NCI-H1694 (cell line): Measurements from ENCODE around the gene RFLNA.

Source experiments
- DNase-seq: peaks from one replicate; lab custom pipeline; 2025; lab: John Stamatoyannopoulos, UW

Gene RFLNA

GRCh38 chr12:124338876-124339603 lies 44.1 kb downstream of the RFLNA start:
- no peak for DNase-seq

DNA sequence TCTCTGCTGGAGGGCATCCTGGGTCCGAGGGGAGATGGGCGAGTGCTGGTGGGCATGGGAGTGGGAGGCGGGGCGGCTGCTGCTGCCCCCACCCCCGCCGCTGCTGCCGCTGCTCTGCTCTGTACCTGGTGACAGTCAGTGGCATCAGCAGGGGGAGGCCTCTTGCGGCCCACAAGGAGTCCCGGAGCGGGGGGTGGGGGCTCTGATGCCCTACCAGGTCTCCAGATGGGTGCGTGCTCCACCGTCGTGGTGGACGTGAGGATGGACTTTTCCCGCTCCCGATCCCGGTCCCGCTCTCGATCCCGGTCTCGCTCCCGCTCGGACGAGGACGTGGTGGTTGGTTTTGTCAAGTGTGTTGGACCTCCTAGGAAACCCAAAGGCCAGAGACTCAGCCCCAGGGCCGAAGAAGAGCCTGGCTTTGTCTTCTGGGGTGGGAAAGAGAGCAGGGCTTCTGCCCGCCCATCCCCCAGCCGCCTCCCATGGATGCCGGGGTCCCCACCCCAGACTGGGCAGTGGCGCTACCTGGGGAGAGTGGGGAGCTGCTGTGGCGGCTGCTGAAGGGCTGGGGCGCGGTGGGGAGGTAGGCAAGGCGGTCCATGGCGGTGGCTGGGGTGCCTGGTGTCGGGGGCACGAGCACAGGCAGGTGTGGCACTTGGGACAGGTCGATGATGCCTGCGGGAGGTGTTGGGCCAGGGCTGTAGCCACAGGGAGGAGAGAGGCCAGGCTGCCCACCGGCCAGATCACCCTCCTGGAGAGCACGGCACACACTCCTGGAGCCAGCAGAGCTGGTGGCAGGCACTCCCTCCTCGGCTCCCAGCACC lies 45.4 kb downstream of the RFLNA start:
- no peak for DNase-seq

- DNase-seq, result no peak
These were observed 46.8 kb downstream of the RFLNA start for GRCh38 chr12:124341645-124342069.

DNA sequence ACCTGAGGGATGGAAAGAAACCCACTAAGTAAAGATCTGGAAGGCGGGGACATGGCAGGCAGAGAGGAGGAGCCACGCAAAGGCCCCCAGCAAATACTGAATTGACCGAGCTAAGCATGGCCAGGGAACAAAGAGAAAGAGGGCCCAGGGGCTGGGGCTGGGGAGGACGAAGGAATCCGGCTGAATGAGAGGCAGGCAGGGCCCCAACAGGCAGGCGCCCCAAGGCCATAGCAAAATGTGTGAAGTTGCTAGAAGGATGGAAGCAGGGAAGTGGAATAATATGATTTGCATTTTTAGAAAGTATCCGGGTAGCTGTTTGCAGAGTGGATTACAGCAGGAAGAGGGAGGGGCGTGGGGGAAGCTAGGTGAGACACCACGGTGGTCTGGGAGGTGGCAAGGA lies 49.1 kb downstream of the RFLNA start:
- no peak for DNase-seq

DNA sequence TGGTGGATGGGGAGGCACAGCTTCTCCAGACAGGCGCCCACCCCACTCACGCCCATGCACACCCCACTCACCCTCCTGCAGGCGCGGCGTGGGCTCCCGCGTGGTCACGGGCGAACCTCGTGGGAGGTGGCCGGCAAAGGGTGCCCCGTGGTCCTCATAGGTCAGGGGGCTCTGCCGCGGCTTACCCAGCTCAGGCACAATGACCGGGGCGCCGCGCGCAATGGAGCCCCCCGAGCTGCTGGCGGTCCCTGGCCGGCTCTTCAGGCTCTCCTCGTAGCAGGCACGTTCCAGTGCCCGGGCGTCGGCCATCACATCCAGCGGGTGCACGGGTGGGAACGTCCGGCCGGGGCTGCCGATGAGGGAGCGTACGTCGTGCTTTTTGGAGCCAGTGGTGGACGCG lies 49.6 kb downstream of the RFLNA start:
- no peak for DNase-seq

DNA sequence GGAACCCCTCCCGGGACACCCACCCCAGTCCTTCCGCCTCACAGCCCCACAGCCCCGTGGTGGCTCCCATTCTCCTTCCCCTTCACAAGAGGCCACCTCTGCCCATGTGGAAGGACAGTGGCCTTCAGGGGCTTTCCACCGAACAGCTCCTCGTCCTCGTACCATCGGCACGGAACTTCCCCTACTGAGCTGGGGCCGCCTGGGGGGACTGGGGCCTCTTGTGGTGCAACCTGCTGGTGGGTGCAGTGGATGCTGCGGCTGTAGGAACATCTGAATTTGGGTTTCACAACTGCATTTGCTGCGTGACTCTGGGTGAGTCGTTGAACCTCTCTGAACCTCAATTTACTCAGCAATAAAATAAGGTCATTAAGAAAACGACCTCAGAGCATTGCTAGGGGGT lies 50.9 kb downstream of the RFLNA start:
- DNase-seq, result no peak

- no peak for DNase-seq
These were observed 51.7 kb downstream of the RFLNA start for GRCh38 chr12:124346425-124347168.

DNA sequence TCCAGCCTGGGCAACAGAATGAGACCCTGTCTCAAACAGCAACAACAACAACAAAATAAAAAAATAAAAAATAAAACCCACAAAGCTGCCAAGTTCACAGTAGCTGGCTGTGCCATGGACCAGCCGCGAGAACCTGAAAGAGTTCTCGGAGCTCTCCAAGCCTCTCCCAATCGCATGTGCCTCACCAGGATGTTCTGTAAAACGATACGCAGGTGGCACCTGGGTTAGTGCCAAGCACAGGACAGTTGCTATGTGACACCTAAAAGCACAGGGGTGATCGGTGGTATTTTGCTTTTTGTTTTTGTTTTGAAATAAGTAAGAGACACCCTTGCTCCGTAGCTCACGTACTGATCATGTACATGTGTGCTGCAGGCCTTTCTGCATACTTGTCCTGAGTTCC lies 52.4 kb downstream of the RFLNA start:
- DNase-seq, result no peak

GRCh38 chr12:124347805-124348658 lies 53.1 kb downstream of the RFLNA start:
- DNase-seq, result no peak

- no peak for DNase-seq
These were observed 53.9 kb downstream of the RFLNA start for GRCh38 chr12:124348659-124349380.

GRCh38 chr12:124350491-124350890 lies 55.6 kb downstream of the RFLNA start:
- no peak for DNase-seq

GRCh38 chr12:124351422-124351821 lies 56.5 kb downstream of the RFLNA start:
- DNase-seq, result no peak

GRCh38 chr12:124352257-124352656 lies 57.4 kb downstream of the RFLNA start:
- DNase-seq, result no peak

DNA sequence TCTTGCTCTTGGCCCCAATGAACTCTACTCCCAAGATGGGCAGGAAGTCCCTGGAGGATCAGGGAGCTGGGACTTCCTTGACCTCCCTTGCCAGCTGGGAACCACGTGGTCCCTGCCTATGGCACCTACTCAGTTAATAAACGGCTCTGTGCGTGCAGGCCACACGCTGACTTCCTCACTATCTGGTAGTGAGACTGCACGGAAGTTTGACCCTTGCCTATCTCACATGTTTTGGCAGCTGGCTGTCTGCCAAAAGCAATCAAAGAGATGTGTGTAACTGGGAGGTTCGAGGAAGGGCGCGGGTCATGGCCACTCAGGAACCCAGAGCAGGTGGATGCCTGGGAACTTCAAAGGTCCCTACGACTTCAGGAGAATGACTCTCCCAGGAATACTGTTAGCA lies 57.9 kb downstream of the RFLNA start:
- no peak for DNase-seq

- no peak for DNase-seq
These were observed 59.5 kb downstream of the RFLNA start for GRCh38 chr12:124354400-124354799.

DNA sequence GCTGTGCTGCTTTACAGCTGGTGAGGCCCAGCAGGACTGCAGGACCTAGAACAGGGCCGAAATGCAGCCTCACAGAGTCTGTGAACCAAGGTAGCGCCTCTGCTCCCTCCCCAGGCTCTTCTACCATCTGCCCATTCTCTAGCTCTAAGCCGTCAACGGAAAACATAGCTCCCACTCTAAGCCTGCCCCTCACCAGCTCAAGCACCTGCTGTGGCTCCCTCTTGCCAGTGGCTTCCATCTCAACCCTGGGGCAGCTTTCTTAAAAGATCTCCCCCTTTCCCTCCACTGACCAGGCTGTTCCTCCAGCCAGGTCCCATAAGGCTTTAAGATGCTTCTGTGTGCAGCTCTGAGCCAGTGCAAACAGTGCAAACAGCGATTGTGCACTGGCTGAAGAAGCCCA lies 61.3 kb downstream of the RFLNA start:
- DNase-seq, result no peak

GRCh38 chr12:124357616-124358015 lies 62.7 kb downstream of the RFLNA start:
- DNase-seq, result no peak

- no peak for DNase-seq
These were observed 63.7 kb downstream of the RFLNA start for GRCh38 chr12:124358572-124358971.

DNA sequence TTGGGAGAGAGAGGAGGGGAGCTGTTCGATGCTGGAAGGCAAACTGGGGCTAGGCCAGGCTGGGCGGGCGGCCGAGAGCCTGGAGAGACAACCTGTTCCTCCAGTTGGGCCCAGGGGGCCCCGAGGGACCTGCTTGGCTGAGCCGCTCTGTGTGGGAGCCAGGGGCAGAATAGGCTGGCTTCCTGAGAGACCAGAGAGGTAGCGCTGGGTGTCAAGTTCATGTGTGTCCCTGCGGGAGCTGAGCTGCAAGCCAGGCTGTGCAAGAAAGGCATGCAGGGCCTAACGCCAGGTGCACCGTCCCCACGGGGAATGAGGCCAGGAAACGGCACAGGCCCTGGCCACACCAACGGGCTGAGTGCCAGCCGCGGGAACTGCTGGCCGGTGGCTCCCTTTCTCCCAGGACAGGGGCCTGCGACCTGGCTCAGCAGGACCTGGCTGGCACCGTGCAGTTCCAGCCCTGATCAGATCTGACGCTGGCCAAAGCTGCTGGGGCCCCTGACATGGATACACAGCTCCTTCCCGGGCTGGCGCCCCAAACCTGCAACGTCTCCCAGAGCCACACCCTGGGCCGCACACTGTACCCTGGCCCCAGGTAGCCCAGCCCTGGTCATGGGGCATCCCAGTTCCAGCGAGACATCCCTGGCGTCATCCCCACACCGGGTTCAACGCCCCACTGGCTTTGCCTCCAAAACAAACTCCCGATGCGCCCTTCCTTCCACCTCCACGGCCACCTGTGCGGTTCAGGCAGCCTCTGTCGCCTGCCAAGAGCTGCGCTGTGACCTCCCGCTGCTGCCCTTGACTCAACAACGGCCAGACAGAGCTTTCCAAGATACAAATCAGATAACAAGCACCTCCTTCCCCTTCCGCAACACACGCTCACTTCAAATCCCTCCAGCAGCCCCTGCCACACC lies 65.0 kb downstream of the RFLNA start:
- DNase-seq, result peak; percentile 71
